ENCODE data around the gene IFT88. TPM values are rescaled to one million over a fixed set of nuclear protein-coding genes. Genes with fewer than 3 reads are reported as not detected.

IFT88 gene
- polyA plus RNA-seq, 1 donor from 2014 or later, result 32.7 TPM

GRCh38 chr13:20671789-20672188 lies 104.8 kb downstream of the IFT88 start:
- TF ChIP-seq EZH2 (IDR thresholded peaks at IDR 0.05; ENCODE audit: borderline replicate concordance, insufficient read depth, low read length, poor library complexity, severe bottlenecking) (no peak), SMC3 (conservative IDR thresholded peaks at IDR 0.05; ENCODE audit: poor library complexity) (no peak), RAD21 (conservative IDR thresholded peaks at IDR 0.05) (no peak), MXI1 (conservative IDR thresholded peaks at IDR 0.05; ENCODE audit: poor library complexity, severe bottlenecking) (no peak), TAF1 (IDR thresholded peaks at IDR 0.05; ENCODE audit: low read depth) (no peak), EP300 (conservative IDR thresholded peaks at IDR 0.05; ENCODE audit: poor library complexity, severe bottlenecking) (no peak), CTCF (IDR thresholded peaks at IDR 0.05; ENCODE audit: poor library complexity, severe bottlenecking) (no peak), POLR2AphosphoS5 (IDR thresholded peaks at IDR 0.05) (no peak), REST (IDR thresholded peaks at IDR 0.05; ENCODE audit: borderline replicate concordance) (no peak)
- Histone ChIP-seq H3K4me3 (ENCODE audit: low read length) (no peak overlapping the region), H3K9me2 (ENCODE audit: insufficient read depth, low read length) (no peaks in the 10 kb centered on the region), H3K27me3 (ENCODE audit: insufficient read depth, low read depth, low read length) (no peaks in the 10 kb centered on the region), H3K4me2 (ENCODE audit: low read length) (no peak overlapping the region), H3K36me3 (ENCODE audit: insufficient read depth, low read length) (no peaks in the 10 kb centered on the region), H3K27ac (ENCODE audit: low read length) (no peak overlapping the region), H3F3A (ENCODE audit: insufficient read depth, low read length, poor library complexity, severe bottlenecking) (no peaks in the 10 kb centered on the region), H3K9me3 (ENCODE audit: low read length) (no peaks in the 10 kb centered on the region), H3K9ac (ENCODE audit: low read length) (no peak overlapping the region), H3K79me2 (replicated peaks; ENCODE audit: insufficient read depth, low read length) (no peaks in the 10 kb centered on the region), H4K20me1 (ENCODE audit: insufficient read depth) (no peaks in the 10 kb centered on the region), H2AFZ (ENCODE audit: low read depth, low read length) (no peak overlapping the region)

- TF ChIP-seq REST (IDR thresholded peaks at IDR 0.05; ENCODE audit: borderline replicate concordance), result no peak
- no peak for TF ChIP-seq TAF1 (IDR thresholded peaks at IDR 0.05; ENCODE audit: low read depth)
- TF ChIP-seq SMC3 (conservative IDR thresholded peaks at IDR 0.05; ENCODE audit: poor library complexity), result no peak
- no peak for TF ChIP-seq CTCF (IDR thresholded peaks at IDR 0.05; ENCODE audit: poor library complexity, severe bottlenecking)
- no peak for TF ChIP-seq POLR2AphosphoS5 (IDR thresholded peaks at IDR 0.05)
- no peak for TF ChIP-seq EP300 (conservative IDR thresholded peaks at IDR 0.05; ENCODE audit: poor library complexity, severe bottlenecking)
- no peak for TF ChIP-seq MXI1 (conservative IDR thresholded peaks at IDR 0.05; ENCODE audit: poor library complexity, severe bottlenecking)
- no peak for TF ChIP-seq RAD21 (conservative IDR thresholded peaks at IDR 0.05)
- H3K9me2 ChIP-seq (ENCODE audit: insufficient read depth, low read length), result no peaks in the 10 kb centered on the region
- H3K4me2 ChIP-seq (ENCODE audit: low read length), result no peak overlapping the region
- H4K20me1 ChIP-seq (ENCODE audit: insufficient read depth), result no peaks in the 10 kb centered on the region
- no peak overlapping the region for H2AFZ ChIP-seq (ENCODE audit: low read depth, low read length)
- no peak overlapping the region for H3K4me3 ChIP-seq (ENCODE audit: low read length)
- no peaks in the 10 kb centered on the region for H3F3A ChIP-seq (ENCODE audit: insufficient read depth, low read length, poor library complexity, severe bottlenecking)
- H3K9me3 ChIP-seq (ENCODE audit: low read length), result no peaks in the 10 kb centered on the region
- no peaks in the 10 kb centered on the region for H3K27me3 ChIP-seq (ENCODE audit: insufficient read depth, low read depth, low read length)
- no peaks in the 10 kb centered on the region for H3K36me3 ChIP-seq (ENCODE audit: insufficient read depth, low read length)
- no peak overlapping the region for H3K9ac ChIP-seq (ENCODE audit: low read length)
- no peaks in the 10 kb centered on the region for H3K79me2 ChIP-seq (replicated peaks; ENCODE audit: insufficient read depth, low read length)
- H3K27ac ChIP-seq (ENCODE audit: low read length), result no peak overlapping the region
Observed at GRCh38 chr13:20672772-20673171, 105.8 kb downstream of the IFT88 start.
